Heart right ventricle (tissue), 16 donors: ENCODE results near the gene FFAR2. TPM values are rescaled to one million over a fixed set of nuclear protein-coding genes. Genes with fewer than 3 reads are reported as not detected.
"Not testable (repeated sequence)": the region's sequence is repeated elsewhere in the genome, so short reads cannot be mapped to it uniquely, and the experiment has no call there.

Experiments
- ATAC-seq, 8 donors: fragments of 200-7000 bp; cut with Tn5 transposase; one replicate each; pipeline ENCODE4 v1.9.1; 2020; ENCODE audit warnings: mild to moderate bottlenecking in 8 of 8, moderate library complexity in 8 of 8, moderate number of reproducible peaks in 1 of 8
- DNase-seq, 2 donors: peaks; one replicate each; pipeline ENCODE4 v3.0.0-alpha.2; 2020
- H3K27ac ChIP-seq, 10 donors: fragments of 200-600 bp; sonication (generic) in 2 of 10; one replicate each; pipeline versions ENCODE4 v1.5.0 to v1.8.0; 2020 to 2022; ENCODE audit warnings: mild to moderate bottlenecking in 3 of 10
- H3K27me3 ChIP-seq, 7 donors: fragments of 200-600 bp; one replicate each; pipeline ENCODE4 v1.8.0; 2021 to 2022; ENCODE audit warnings: mild to moderate bottlenecking in 2 of 7
- H3K36me3 ChIP-seq, 9 donors: fragments of 200-600 bp; sonication (generic) in 1 of 9; one replicate each; pipeline versions ENCODE4 v1.5.0 to v1.8.0; 2020 to 2022; ENCODE audit warnings: mild to moderate bottlenecking in 2 of 9
- H3K4me1 ChIP-seq, 9 donors: fragments of 200-600 bp; sonication (generic) in 1 of 9; one replicate each; pipeline versions ENCODE4 v1.5.0 to v1.8.0; 2020 to 2022; ENCODE audit warnings: mild to moderate bottlenecking in 4 of 9
- H3K4me3 ChIP-seq, 10 donors: fragments of 200-600 bp; sonication (generic) in 2 of 10; one replicate each; pipeline versions ENCODE4 v1.5.0 to v1.8.0; 2020 to 2022; ENCODE audit warnings: mild to moderate bottlenecking in 7 of 10, moderate library complexity in 2 of 10
- H3K9me3 ChIP-seq, 11 donors: fragments of 200-600 bp in 10 of 11; sonication (generic) in 2 of 11; one replicate each; pipeline versions ENCODE4 v1.5.0 to v1.8.0; 2013 to 2022; ENCODE audit warnings: mild to moderate bottlenecking in 2 of 11, control low read depth in 1 of 11, moderate library complexity in 1 of 11
- WGBS, 2 donors: extraction: QIAGEN DNeasy Blood & Tissue Kit; methylation state at CpG; one replicate each; pipeline ENCODE4 v1.1.7; 2013; ENCODE audit warnings: inconsistent platforms in 1 of 2; 5-methylcytosine and 5-hydroxymethylcytosine counted together
- intact Hi-C, 10 donors: fragments of 100-400 bp; cut with DNase I; formaldehyde crosslinking; loops; one replicate each; pipeline versions ENCODE4 v1.11.1 to v1.14.2; 2022
- polyA plus RNA-seq, 2 donors: library from polyadenylated mRNA; stranded (reverse); fragments of 200-250 nt; gene quantifications; one replicate each; pipeline ENCODE4 v1.2.3, GENCODE V29; 2013
- total RNA-seq, 10 donors: library from RNA; stranded (reverse); fragmentation: NEBNext Ultra II Directional in 3 of 10; extraction: Animal tissue kit (Norgen Biotek cat#: 25700) in 3 of 10; gene quantifications; one replicate each; pipeline versions ENCODE4 v1.2.1 to v1.2.4, GENCODE V29; 2021 to 2023
- TF ChIP-seq, protein P1 (sequence below), 9 donors: fragments of 200-600 bp; sonication (generic) in 2 of 9; IDR thresholded peaks; one replicate each; pipeline versions ENCODE4 v1.5.0 to v1.8.0; 2021 to 2022; ENCODE audit warnings: antibody characterized with exemption in 9 of 9, mild to moderate bottlenecking in 5 of 9, moderate library complexity in 1 of 9
- donor health status: Arrhythmogenic right ventricular cardiomyopathy.
- donor health status: ischemic (EF 13 %, LVEDD 7.1; RV severe dilation, severe dysfunction).
- donor health status: healthy with polysubstance abuse.
- donor health status: DM: no; HTN: yes; CAD: no.
- donor health status: DM: no; HTN: no; CAD: no.
- donor health status: ischemic (EF 25% LVEDD 6.9; RV normal size, moderate dysfunction).
- donor health status: ischemic (EF 25% LVEDD 5.7; RV mildly dilated, moderate dysfunction).
- donor health status: healthy.
- donor health status: DM: yes; HTN: yes; CAD: no.
- donor health status: Ischemic cardiomyopathy.
- donor health status: ischemic (EF 35%, LVEDD 5.7; RV mildly dilated, moderate dysfunction).
- donor health status: nonischemic (EF 11% LVEDD 7.7; RV severe dilation, severe dysfunction).
- donor health status: DM: yes; HTN: yes; CAD: no.
- donor health status: PGD.
- donor health status: ischemic (EF 29% LVEDD 5.4; RV normal size, mild dysfunction).
- donor health status: nonischemic (EF 23%, LVEDD 6.1; RV moderate dilation, normal function).

The FFAR2 gene
- total and polyA plus RNA-seq, 12 donors = 0.10 to 1.4 (median 0.47) TPM; not detected in 1

DNA sequence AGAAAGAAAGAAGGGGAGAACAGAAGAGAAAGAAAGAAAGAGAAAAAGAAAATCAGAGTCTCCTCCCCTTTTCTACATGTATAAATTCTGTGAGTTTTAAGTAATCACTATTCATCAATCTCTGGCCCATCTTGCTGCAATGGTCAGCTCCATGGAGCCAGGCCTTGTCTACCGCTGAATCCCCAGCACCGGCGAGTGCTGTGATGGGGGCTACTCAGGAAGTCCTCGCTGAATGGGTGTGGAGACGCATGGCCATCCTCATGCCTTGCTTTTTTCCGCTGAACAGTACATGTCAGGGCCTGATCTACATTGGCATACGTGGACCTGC lies 47.3 kb upstream of the FFAR2 start:
- intact Hi-C loops = no loop called here
- no peak for ATAC-seq

DNA sequence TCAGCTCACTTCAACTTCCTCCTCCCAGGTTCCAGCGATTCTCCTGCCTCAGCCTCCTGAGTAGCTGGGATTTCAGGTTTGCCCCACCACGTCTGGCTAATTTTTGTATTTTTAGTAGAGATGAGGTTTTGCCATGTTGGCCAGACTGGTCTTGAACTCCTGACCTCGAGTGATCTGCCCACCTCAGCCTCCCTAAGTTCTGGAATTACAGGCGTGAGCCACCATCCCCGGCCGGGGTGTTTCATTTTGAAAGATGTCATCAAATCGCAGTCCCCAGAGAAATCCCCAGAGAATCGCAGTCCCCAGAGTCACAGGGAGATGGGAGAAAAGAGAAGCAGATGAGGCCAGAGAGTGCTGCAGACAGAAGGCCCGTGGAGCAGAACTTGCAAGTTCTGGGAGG lies 46.6 kb upstream of the FFAR2 start:
- H3K9me3 ChIP-seq, ATAC-seq, H3K4me1 ChIP-seq, H3K4me3 ChIP-seq, H3K36me3 ChIP-seq, H3K27me3 ChIP-seq, DNase-seq, intact Hi-C loops, H3K27ac ChIP-seq: not testable (repeated sequence)
- WGBS, 2 donors = 90 to 96% methylated on average over 9 of the region's 9 CpGs

More for the DNA sequence above, 47.3 kb upstream of the FFAR2 start:
- H3K4me1 ChIP-seq = peaks cover 0 to 8% (median 3%) of the 10 kb centered on the region in 9 donors
- TF ChIP-seq, protein P1, sequence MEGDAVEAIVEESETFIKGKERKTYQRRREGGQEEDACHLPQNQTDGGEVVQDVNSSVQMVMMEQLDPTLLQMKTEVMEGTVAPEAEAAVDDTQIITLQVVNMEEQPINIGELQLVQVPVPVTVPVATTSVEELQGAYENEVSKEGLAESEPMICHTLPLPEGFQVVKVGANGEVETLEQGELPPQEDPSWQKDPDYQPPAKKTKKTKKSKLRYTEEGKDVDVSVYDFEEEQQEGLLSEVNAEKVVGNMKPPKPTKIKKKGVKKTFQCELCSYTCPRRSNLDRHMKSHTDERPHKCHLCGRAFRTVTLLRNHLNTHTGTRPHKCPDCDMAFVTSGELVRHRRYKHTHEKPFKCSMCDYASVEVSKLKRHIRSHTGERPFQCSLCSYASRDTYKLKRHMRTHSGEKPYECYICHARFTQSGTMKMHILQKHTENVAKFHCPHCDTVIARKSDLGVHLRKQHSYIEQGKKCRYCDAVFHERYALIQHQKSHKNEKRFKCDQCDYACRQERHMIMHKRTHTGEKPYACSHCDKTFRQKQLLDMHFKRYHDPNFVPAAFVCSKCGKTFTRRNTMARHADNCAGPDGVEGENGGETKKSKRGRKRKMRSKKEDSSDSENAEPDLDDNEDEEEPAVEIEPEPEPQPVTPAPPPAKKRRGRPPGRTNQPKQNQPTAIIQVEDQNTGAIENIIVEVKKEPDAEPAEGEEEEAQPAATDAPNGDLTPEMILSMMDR (IDR thresholded peaks at IDR 0.05) = no peak
- no peaks in the 10 kb centered on the region for H3K27me3 ChIP-seq
- H3K9me3 ChIP-seq = no peaks in the 10 kb centered on the region
- DNase-seq = no peak
- no peak overlapping the region for H3K27ac ChIP-seq
- H3K4me3 ChIP-seq = no peak overlapping the region
- WGBS, 2 donors = 91 to 98% methylated on average over 7 of the region's 7 CpGs
- no peaks in the 10 kb centered on the region for H3K36me3 ChIP-seq

DNA sequence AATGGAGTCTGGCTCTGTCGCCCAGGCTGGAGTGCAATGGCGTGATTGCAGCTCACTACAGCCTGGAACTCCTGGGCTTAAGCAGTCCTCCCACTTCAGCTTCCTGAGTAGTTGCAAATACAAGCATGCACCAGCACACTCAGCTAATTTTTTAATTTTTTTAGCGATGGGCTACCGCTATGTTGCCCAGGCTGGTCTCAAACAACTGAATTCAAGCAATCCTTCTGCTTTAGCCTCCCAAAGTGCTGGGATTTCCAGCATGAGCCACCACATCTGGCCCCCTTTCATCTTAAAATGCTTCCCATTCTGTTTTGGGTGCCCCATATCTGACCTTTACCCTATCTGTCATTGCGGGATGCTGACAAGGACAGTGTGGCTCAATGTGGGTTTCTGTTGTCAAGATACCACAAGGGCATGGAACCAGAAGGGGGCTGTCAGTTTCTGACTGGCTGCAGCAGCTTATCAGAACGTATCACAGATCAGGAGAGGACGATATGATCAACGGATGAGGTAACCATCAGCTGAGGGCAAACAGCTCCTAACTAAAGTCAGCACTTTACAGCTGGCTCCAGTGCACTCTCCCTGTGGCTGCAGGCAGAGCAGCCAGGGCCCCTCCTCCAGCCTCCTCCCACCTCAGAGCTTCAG lies 44.8 kb upstream of the FFAR2 start:
- H3K4me1 ChIP-seq = peaks cover 0 to 7% (median 0%) of the 10 kb centered on the region in 9 donors
- H3K27ac ChIP-seq = no peak overlapping the region
- H3K36me3 ChIP-seq = no peaks in the 10 kb centered on the region
- intact Hi-C loops = no loop called here
- TF ChIP-seq, protein P1 (IDR thresholded peaks at IDR 0.05) = no peak
- no peaks in the 10 kb centered on the region for H3K27me3 ChIP-seq
- WGBS, 2 donors = 68 to 73% methylated on average over 8 of the region's 8 CpGs
- H3K9me3 ChIP-seq = no peaks in the 10 kb centered on the region
- DNase-seq = no peak
- peak in 1 of 8 donors; percentile 26 for ATAC-seq
- no peak overlapping the region for H3K4me3 ChIP-seq

DNA sequence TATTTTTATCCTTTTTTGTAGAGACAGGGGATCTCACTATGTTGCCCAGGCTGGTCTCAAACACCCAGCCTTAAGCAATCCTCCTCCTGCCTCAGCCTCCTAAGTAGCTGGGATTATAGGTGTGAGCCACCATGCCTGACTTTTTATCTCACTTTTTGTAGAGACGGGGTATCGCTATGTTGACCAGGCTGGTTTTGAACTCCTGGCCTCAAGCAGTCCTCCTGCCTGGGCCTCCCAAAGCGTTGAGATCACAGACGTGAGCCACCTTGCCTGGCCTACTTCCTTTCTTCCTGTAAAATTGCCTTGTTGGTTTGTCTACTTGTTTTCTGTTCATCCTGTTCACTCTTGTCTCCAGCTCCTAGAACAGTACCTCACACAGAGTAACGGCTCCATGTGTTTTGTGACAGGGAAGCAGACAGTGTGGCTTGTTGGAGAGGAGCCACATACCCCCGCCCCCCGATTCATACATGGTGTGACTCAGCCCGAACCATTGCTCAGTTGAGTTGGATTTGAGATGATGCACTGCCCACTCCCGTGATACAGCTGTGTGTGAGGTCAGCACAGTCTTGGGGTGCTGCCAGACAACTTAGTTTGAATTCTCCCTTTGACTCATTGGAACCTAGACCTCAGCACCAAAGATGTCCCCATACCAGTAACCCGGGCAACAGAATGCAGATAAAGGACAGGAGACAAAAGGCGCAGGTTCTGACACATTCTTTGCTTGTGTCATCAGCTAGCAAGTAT lies 43.0 kb upstream of the FFAR2 start:
- intact Hi-C loops = loop anchor here in 1 of 10 donors (5.0 kb wide), 1 partner anchor 52 kb away; no protein-coding TSS in a partner anchor
- no peaks in the 10 kb centered on the region for H3K9me3 ChIP-seq
- H3K27me3 ChIP-seq = peaks cover 0 to 9% (median 0%) of the 10 kb centered on the region in 7 donors
- no peak overlapping the region for H3K4me3 ChIP-seq
- H3K4me1 ChIP-seq = peaks cover 0 to 7% (median 0%) of the 10 kb centered on the region in 9 donors
- no peaks in the 10 kb centered on the region for H3K36me3 ChIP-seq
- 66 to 73% methylated on average over 11 of the region's 11 CpGs for WGBS, 2 donors
- TF ChIP-seq, protein P1 (IDR thresholded peaks at IDR 0.05) = no peak
- peak in 1 of 8 donors; percentile 71 for ATAC-seq
- H3K27ac ChIP-seq = no peak overlapping the region
- DNase-seq = no peak
